Measurements from ENCODE around the gene FGFBP2.

Gene FGFBP2

DNA sequence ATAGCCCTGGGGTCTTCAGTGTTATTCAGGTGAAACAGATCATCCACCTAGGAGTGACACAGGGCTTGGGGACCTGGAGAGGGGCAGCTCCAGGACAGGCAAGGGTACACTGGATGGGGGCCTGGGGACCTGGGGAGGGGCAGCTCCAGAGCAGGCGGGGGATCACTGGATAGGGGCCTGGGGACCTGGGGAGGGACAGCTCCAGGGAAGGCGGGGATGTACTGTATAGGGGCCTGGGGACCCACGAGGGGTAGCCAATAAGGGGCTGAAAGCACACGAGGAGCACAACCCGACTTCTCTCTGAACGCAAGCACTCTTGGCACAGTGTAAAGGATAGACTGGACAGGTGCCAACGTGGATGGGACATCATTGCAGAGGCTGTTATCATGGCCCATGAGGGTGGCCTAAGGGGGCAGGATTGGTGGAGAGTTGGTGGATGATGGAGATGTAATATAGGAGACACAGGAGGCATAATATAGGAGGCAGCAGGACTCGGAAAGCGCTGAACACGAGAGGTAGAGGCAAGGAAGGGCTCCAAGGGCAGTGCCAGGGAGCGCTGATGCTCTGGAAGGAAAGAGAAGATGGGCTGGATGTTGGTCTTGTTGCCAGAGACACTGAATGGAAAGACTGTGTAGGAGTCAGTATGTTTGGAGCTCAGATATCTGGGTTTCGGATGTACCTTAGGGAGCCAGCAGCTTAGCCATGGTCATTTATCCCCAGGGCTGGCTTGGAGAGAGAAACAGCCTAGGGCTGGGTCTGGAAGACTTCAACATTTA, 37.9 kb upstream of the FGFBP2 start:
- Histone ChIP-seq H3K4me3 (replicated peaks; ENCODE audit: insufficient read depth, low read length) (no peak overlapping the region), H3K27me3 (ENCODE audit: insufficient read depth, poor library complexity, severe bottlenecking) (no peaks in the 10 kb centered on the region), H3K27ac (replicated peaks) (no peak overlapping the region)
- no peak for DNase-seq (ENCODE audit: low read depth in 1 of 2, low spot score in 1 of 2)
- no peak for TF ChIP-seq POLR2AphosphoS5 (IDR thresholded peaks at IDR 0.05; ENCODE audit: low read depth)

DNA sequence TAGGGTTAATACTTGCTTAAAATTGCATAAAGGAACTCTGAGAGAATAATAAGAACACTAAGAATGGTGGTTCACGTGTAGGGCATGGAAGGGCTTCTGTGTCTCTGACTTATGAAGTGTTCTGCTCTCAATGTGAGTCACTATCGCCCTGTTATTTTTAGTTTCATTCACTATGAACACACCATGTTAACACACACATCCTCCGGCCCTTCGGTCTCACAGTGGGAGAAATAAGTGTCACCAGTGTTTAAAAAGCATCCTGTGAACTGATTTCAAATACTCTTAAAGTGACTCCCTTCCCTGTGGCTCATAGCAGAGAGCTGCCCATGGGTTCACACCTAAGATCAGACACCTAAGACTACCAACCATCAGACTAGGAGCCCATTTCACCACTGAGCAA, 33.8 kb upstream of the FGFBP2 start:
- H3K27me3 ChIP-seq (ENCODE audit: insufficient read depth, poor library complexity, severe bottlenecking) = no peaks in the 10 kb centered on the region
- TF ChIP-seq POLR2AphosphoS5 (IDR thresholded peaks at IDR 0.05; ENCODE audit: low read depth) (no peak), SPI1 (IDR thresholded peaks at IDR 0.05; ENCODE audit: borderline replicate concordance, low read depth) (no peak)
- TF ChIP-seq, protein P1, sequence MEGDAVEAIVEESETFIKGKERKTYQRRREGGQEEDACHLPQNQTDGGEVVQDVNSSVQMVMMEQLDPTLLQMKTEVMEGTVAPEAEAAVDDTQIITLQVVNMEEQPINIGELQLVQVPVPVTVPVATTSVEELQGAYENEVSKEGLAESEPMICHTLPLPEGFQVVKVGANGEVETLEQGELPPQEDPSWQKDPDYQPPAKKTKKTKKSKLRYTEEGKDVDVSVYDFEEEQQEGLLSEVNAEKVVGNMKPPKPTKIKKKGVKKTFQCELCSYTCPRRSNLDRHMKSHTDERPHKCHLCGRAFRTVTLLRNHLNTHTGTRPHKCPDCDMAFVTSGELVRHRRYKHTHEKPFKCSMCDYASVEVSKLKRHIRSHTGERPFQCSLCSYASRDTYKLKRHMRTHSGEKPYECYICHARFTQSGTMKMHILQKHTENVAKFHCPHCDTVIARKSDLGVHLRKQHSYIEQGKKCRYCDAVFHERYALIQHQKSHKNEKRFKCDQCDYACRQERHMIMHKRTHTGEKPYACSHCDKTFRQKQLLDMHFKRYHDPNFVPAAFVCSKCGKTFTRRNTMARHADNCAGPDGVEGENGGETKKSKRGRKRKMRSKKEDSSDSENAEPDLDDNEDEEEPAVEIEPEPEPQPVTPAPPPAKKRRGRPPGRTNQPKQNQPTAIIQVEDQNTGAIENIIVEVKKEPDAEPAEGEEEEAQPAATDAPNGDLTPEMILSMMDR (IDR thresholded peaks at IDR 0.05; ENCODE audit: insufficient read depth, low read length) = no peak
- TF ChIP-seq, protein P2, sequence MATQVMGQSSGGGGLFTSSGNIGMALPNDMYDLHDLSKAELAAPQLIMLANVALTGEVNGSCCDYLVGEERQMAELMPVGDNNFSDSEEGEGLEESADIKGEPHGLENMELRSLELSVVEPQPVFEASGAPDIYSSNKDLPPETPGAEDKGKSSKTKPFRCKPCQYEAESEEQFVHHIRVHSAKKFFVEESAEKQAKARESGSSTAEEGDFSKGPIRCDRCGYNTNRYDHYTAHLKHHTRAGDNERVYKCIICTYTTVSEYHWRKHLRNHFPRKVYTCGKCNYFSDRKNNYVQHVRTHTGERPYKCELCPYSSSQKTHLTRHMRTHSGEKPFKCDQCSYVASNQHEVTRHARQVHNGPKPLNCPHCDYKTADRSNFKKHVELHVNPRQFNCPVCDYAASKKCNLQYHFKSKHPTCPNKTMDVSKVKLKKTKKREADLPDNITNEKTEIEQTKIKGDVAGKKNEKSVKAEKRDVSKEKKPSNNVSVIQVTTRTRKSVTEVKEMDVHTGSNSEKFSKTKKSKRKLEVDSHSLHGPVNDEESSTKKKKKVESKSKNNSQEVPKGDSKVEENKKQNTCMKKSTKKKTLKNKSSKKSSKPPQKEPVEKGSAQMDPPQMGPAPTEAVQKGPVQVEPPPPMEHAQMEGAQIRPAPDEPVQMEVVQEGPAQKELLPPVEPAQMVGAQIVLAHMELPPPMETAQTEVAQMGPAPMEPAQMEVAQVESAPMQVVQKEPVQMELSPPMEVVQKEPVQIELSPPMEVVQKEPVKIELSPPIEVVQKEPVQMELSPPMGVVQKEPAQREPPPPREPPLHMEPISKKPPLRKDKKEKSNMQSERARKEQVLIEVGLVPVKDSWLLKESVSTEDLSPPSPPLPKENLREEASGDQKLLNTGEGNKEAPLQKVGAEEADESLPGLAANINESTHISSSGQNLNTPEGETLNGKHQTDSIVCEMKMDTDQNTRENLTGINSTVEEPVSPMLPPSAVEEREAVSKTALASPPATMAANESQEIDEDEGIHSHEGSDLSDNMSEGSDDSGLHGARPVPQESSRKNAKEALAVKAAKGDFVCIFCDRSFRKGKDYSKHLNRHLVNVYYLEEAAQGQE (IDR thresholded peaks at IDR 0.05; ENCODE audit: insufficient replicate concordance, low read depth) = no peak

DNA sequence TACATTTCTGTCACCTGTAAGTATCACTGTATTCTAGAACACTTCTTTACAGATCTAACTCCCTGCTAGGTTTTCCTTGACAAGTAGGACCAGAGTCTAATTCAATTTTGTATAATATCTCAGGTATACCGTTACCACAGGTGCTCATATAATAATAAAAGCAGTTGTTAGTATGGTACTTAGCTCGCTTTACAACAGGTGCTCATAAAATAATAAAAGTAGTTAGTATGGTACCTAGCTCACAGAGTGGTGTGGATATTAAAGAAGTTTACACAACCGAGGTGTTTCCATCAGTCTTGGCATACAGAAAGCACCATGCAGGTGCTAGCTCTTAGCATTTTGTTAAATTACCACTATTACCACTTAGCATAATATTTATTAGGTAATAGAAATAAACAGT, 32.9 kb upstream of the FGFBP2 start:
- TF ChIP-seq, protein P2 (IDR thresholded peaks at IDR 0.05; ENCODE audit: insufficient replicate concordance, low read depth) = no peak
- TF ChIP-seq, protein P1 (IDR thresholded peaks at IDR 0.05; ENCODE audit: insufficient read depth, low read length) = no peak
- TF ChIP-seq GABPA (IDR thresholded peaks at IDR 0.05; ENCODE audit: low read depth) (no peak), SPI1 (IDR thresholded peaks at IDR 0.05; ENCODE audit: borderline replicate concordance, low read depth) (no peak), POLR2AphosphoS5 (IDR thresholded peaks at IDR 0.05; ENCODE audit: low read depth) (no peak)
- no peak overlapping the region for H3K4me3 ChIP-seq (replicated peaks; ENCODE audit: insufficient read depth, low read length)
- DNase-seq (ENCODE audit: low read depth in 1 of 2, low spot score in 1 of 2) = no peak
- no peak overlapping the region for H3K27ac ChIP-seq (replicated peaks)
- H3K27me3 ChIP-seq (ENCODE audit: insufficient read depth, poor library complexity, severe bottlenecking) = no peaks in the 10 kb centered on the region

More for the DNA sequence above, 33.8 kb upstream of the FGFBP2 start:
- no peak overlapping the region for H3K4me3 ChIP-seq (replicated peaks; ENCODE audit: insufficient read depth, low read length)
- H3K27ac ChIP-seq (replicated peaks) = no peak overlapping the region
- no peak for DNase-seq (ENCODE audit: low read depth in 1 of 2, low spot score in 1 of 2)

DNA sequence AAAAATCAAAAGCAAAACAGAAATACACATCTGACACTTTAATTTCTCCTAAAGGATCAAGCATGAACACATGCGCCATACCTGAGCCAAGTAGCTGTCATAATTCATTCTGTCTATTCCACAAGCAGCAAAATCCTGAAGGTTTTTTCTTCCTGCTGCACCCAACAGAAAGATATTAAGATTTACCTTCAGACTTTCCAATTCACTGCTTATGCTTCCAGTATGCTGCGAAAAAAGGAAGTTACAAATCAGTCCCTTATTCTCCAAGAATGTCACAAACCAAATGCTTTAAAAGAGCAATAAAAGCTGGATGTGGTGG, 29.2 kb upstream of the FGFBP2 start:
- no peak for DNase-seq (ENCODE audit: low read depth in 1 of 2, low spot score in 1 of 2)
- TF ChIP-seq, protein P2 (IDR thresholded peaks at IDR 0.05; ENCODE audit: insufficient replicate concordance, low read depth) = no peak
- TF ChIP-seq POLR2AphosphoS5 (IDR thresholded peaks at IDR 0.05; ENCODE audit: low read depth) = no peak
- TF ChIP-seq, protein P1 (IDR thresholded peaks at IDR 0.05; ENCODE audit: insufficient read depth, low read length) = no peak
- TF ChIP-seq GABPA (IDR thresholded peaks at IDR 0.05; ENCODE audit: low read depth) = no peak
- TF ChIP-seq SPI1 (IDR thresholded peaks at IDR 0.05; ENCODE audit: borderline replicate concordance, low read depth) = no peak
- no peak overlapping the region for H3K4me3 ChIP-seq (replicated peaks; ENCODE audit: insufficient read depth, low read length)
- H3K27ac ChIP-seq (replicated peaks) = peak overlapping the region; percentile 43
- H3K27me3 ChIP-seq (ENCODE audit: insufficient read depth, poor library complexity, severe bottlenecking) = no peaks in the 10 kb centered on the region

Measured in HL-60 (cell line).